Measurements from ENCODE around the gene HPN. TPM values are rescaled to one million over a fixed set of nuclear protein-coding genes. Genes with fewer than 3 reads are reported as not detected.

Gene HPN
- total and polyA plus RNA-seq, 2 experiments from 2014 or later: 14.0 to 17.4 TPM

- no peak for TF ChIP-seq ZNF462 (CRISPR knock-in tag; IDR thresholded peaks at IDR 0.05)
- no peak for TF ChIP-seq NANOG (IDR thresholded peaks at IDR 0.05; ENCODE audit: borderline replicate concordance)
- TF ChIP-seq STAT1 (IDR thresholded peaks at IDR 0.05; ENCODE audit: unreplicated experiment): no peak
- TF ChIP-seq, protein P1, sequence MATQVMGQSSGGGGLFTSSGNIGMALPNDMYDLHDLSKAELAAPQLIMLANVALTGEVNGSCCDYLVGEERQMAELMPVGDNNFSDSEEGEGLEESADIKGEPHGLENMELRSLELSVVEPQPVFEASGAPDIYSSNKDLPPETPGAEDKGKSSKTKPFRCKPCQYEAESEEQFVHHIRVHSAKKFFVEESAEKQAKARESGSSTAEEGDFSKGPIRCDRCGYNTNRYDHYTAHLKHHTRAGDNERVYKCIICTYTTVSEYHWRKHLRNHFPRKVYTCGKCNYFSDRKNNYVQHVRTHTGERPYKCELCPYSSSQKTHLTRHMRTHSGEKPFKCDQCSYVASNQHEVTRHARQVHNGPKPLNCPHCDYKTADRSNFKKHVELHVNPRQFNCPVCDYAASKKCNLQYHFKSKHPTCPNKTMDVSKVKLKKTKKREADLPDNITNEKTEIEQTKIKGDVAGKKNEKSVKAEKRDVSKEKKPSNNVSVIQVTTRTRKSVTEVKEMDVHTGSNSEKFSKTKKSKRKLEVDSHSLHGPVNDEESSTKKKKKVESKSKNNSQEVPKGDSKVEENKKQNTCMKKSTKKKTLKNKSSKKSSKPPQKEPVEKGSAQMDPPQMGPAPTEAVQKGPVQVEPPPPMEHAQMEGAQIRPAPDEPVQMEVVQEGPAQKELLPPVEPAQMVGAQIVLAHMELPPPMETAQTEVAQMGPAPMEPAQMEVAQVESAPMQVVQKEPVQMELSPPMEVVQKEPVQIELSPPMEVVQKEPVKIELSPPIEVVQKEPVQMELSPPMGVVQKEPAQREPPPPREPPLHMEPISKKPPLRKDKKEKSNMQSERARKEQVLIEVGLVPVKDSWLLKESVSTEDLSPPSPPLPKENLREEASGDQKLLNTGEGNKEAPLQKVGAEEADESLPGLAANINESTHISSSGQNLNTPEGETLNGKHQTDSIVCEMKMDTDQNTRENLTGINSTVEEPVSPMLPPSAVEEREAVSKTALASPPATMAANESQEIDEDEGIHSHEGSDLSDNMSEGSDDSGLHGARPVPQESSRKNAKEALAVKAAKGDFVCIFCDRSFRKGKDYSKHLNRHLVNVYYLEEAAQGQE (IDR thresholded peaks at IDR 0.05; ENCODE audit: unreplicated experiment): no peak
- TF ChIP-seq ZNF331 (CRISPR knock-in tag; IDR thresholded peaks at IDR 0.05; ENCODE audit: low read depth): no peak
- no peak for TF ChIP-seq CTCF (conservative IDR thresholded peaks at IDR 0.05; ENCODE audit: low read depth in 2 of 2)
- TF ChIP-seq EZH2 (IDR thresholded peaks at IDR 0.05; ENCODE audit: low read depth, unreplicated experiment): no peak
Measured at GRCh38 chr19:35086455-35086854, 44.9 kb downstream of the HPN start (continued).

All from GM23338 (cell line).